ENCODE results near the gene TSGA10. TPM values are rescaled to one million over a fixed set of nuclear protein-coding genes. Genes with fewer than 3 reads are reported as not detected.

Gene TSGA10
- total RNA-seq, 1 donor = 3.0 TPM

DNA sequence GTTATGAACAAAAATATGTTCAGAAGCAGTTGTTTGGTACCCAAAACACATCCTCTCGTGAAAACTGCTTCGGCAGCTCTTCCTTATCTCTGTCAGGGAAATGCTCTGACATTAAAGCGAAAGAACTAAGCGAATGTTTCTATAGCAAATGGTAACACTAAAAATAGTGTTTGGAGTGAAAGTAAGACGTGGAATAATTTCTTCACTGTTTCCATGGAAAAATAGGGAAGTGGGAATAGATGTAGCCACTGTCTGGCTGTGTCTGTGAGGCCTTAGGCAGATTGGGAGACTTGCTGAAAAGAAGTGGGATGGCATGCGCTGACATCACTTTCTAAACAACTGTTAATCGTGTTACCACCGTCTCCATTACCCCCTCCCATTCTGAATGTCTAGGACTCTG is 207.2 kb downstream of the TSGA10 start:
- no peak overlapping the region for H3K4me3 ChIP-seq (ENCODE audit: low read depth, low read length)
- TF ChIP-seq, protein P1, sequence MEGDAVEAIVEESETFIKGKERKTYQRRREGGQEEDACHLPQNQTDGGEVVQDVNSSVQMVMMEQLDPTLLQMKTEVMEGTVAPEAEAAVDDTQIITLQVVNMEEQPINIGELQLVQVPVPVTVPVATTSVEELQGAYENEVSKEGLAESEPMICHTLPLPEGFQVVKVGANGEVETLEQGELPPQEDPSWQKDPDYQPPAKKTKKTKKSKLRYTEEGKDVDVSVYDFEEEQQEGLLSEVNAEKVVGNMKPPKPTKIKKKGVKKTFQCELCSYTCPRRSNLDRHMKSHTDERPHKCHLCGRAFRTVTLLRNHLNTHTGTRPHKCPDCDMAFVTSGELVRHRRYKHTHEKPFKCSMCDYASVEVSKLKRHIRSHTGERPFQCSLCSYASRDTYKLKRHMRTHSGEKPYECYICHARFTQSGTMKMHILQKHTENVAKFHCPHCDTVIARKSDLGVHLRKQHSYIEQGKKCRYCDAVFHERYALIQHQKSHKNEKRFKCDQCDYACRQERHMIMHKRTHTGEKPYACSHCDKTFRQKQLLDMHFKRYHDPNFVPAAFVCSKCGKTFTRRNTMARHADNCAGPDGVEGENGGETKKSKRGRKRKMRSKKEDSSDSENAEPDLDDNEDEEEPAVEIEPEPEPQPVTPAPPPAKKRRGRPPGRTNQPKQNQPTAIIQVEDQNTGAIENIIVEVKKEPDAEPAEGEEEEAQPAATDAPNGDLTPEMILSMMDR (IDR thresholded peaks at IDR 0.05; ENCODE audit: insufficient read depth, low read depth, low read length) = no peak
- no peak for DNase-seq (ENCODE audit: low read depth)

Small RNA genes within 50 kb of the gene (small RNA-seq; reads per million reads assigned to genes)
- gene AC092587.1 = not detected

Other genes with a start within 250 kb of the TSGA10 start
- gene CRACDL, start 218.7 kb downstream of the TSGA10 start, total RNA-seq = not detected in 2 replicates
- not detected in 2 replicates for gene C2orf15, start 13.2 kb downstream of the TSGA10 start, total RNA-seq
- 2.3 and 6.5 TPM in 2 replicates for gene LIPT1, start within 50 bp of the TSGA10 start, total RNA-seq
- gene MITD1, start 26.1 kb upstream of the TSGA10 start, total RNA-seq = 19.0 and 23.3 TPM in 2 replicates
- 31.2 and 40.6 TPM in 2 replicates for gene MRPL30, start 26.2 kb upstream of the TSGA10 start, total RNA-seq
- gene LYG2, start 100.7 kb upstream of the TSGA10 start, total RNA-seq = not detected in 2 replicates
- gene LYG1, start 146.3 kb upstream of the TSGA10 start, total RNA-seq = 0.32 and 0.43 TPM in 2 replicates
- 86.3 and 115 TPM in 2 replicates for gene TXNDC9, start 181.4 kb upstream of the TSGA10 start, total RNA-seq
- gene EIF5B, start 182.4 kb upstream of the TSGA10 start, total RNA-seq = 15.8 and 19.0 TPM in 2 replicates

All from fibroblast of villous mesenchyme (primary cell).